OCI-LY1 (cell line): ENCODE measurements around the gene ATP8B2.

ENCODE experiments used
- EZH2 ChIP-seq: fragments of 200-600 bp; sonication (generic), shearing (Covaris generic); IDR thresholded peaks from 2 replicates; pipeline ENCODE4 v1.8.0; 2017; ENCODE audit warnings: borderline replicate concordance, mixed run types, mild to moderate bottlenecking, antibody characterized with exemption, low read length, moderate library complexity, mixed read lengths
- TF ChIP-seq, protein P1 (sequence below): fragments of 200-600 bp; sonication (generic), shearing (Covaris generic); IDR thresholded peaks from 2 replicates; pipeline ENCODE4 v1.5.1; 2017; ENCODE audit warnings: mild to moderate bottlenecking, antibody characterized with exemption, low read length, moderate library complexity, mixed read lengths

DNA sequence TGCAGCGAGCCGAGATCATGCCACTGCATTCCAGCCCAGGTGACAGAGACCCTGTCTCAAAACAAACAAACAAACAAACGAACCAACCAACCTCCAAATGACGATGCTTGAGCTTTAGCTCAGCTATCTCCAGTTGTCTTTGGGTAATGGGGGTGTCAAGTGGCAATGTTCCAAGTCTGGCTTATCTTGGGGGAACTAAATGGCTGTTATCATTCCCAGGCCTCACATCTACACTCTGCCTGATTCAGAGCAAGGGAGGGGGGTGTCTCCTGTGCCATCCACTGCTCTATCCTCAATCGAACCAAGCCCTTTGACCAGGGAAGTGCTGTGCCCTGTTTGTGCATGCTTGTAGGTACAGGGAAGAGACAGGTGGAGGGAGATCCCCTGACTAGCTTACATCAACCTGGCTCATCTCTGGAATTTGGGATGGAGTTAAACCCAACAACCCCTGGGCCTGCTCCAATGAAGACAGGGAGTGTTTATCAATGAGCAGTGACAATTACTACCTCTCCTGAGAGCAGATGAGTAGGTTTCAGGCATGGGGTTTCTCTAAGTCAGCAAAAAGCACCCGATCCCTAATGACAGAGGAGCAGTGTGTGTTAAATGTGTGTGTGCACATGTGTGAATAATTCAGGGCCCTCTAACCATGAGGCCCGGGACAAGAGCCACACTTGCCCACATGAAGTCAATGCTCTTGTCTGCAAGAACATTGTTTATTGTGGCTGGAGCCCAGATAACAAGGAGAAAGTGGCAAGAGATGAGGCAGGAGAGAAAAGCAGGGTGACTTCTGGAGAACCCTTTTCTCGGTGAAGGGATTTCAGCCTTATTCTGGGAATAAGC lies 59.5 kb downstream of the ATP8B2 start:
- TF ChIP-seq, protein P1, sequence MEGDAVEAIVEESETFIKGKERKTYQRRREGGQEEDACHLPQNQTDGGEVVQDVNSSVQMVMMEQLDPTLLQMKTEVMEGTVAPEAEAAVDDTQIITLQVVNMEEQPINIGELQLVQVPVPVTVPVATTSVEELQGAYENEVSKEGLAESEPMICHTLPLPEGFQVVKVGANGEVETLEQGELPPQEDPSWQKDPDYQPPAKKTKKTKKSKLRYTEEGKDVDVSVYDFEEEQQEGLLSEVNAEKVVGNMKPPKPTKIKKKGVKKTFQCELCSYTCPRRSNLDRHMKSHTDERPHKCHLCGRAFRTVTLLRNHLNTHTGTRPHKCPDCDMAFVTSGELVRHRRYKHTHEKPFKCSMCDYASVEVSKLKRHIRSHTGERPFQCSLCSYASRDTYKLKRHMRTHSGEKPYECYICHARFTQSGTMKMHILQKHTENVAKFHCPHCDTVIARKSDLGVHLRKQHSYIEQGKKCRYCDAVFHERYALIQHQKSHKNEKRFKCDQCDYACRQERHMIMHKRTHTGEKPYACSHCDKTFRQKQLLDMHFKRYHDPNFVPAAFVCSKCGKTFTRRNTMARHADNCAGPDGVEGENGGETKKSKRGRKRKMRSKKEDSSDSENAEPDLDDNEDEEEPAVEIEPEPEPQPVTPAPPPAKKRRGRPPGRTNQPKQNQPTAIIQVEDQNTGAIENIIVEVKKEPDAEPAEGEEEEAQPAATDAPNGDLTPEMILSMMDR, result no peak
- no peak for TF ChIP-seq EZH2
